Smooth muscle cell (in vitro differentiated cells): ENCODE measurements around the gene EFHC1. TPM values are rescaled to one million over a fixed set of nuclear protein-coding genes. Genes with fewer than 3 reads are reported as not detected.

Experiments used
- DNase-seq: peaks from one replicate; lab custom pipeline; 2025; ENCODE audit not compliant: unreplicated experiment; lab: John Stamatoyannopoulos, UW
- H2AFZ ChIP-seq: fragments of 200-600 bp; sonication (generic); 2 replicates; pipeline ENCODE4 v1.6.0; 2016; ENCODE audit warnings: antibody characterized with exemption, low read depth, mild to moderate bottlenecking
- H3F3A ChIP-seq: fragments of 200-600 bp; sonication (generic); 2 replicates; pipeline ENCODE4 v1.6.0; 2017; ENCODE audit warnings: antibody characterized with exemption, low read depth
- H3K27ac ChIP-seq: fragments of 200-600 bp; sonication (generic); 2 replicates; pipeline ENCODE4 v1.5.1; 2016; ENCODE audit warnings: low read depth, mild to moderate bottlenecking
- H3K27me3 ChIP-seq: fragments of 200-600 bp; sonication (generic); 2 replicates; pipeline ENCODE4 v1.6.1; 2016; ENCODE audit warnings: low read depth, mild to moderate bottlenecking
- H3K36me3 ChIP-seq: fragments of 200-600 bp; sonication (generic); 2 replicates; pipeline ENCODE4 v1.5.1; 2016; ENCODE audit warnings: low read depth
- H3K4me1 ChIP-seq: fragments of 200-600 bp; sonication (generic); 2 replicates; pipeline ENCODE4 v1.5.1; 2016; ENCODE audit warnings: low read depth
- H3K4me2 ChIP-seq: fragments of 200-600 bp; sonication (generic); 2 replicates; pipeline ENCODE4 v1.6.0; 2016; ENCODE audit warnings: mild to moderate bottlenecking
- H3K4me3 ChIP-seq: fragments of 200-600 bp; sonication (generic); 2 replicates; pipeline ENCODE4 v1.5.1; 2016; ENCODE audit warnings: mild to moderate bottlenecking
- H3K79me2 ChIP-seq: fragments of 200-600 bp; sonication (generic); 2 replicates; pipeline ENCODE4 v1.6.0; 2016; ENCODE audit warnings: low read depth, mild to moderate bottlenecking
- H3K9ac ChIP-seq: fragments of 200-600 bp; sonication (generic); 2 replicates; pipeline ENCODE4 v1.6.0; 2016; ENCODE audit warnings: low read depth
- H3K9me3 ChIP-seq: fragments of 200-600 bp; sonication (generic); replicated peaks from 2 replicates; pipeline ENCODE4 v1.5.1; 2016; ENCODE audit warnings: low read depth
- H4K20me1 ChIP-seq: fragments of 200-600 bp; sonication (generic); 2 replicates; pipeline ENCODE4 v1.6.0; 2016; ENCODE audit warnings: low read depth
- WGBS: methylation state at CpG from one replicate; pipeline ENCODE4 v1.1.7; 2016; ENCODE audit warnings: low lambda C conversion rate; 5-methylcytosine and 5-hydroxymethylcytosine counted together
- polyA plus RNA-seq: library from polyadenylated mRNA; unstranded; fragments of >200 nt; fragmentation: Nextera tagmentation; extraction: Ambion mirVana; gene quantifications from 2 replicates; pipeline ENCODE4 v1.2.1, GENCODE V29; 2016
- total RNA-seq: library from RNA; depleted of rRNA; stranded (reverse); fragments of >200 nt; gene quantifications from 2 replicates; pipeline ENCODE4 v1.2.3, GENCODE V29; 2014
- TF ChIP-seq, protein P1 (sequence below): fragments of 200-600 bp; sonication (generic); IDR thresholded peaks from 2 replicates; pipeline ENCODE4 v1.5.1; 2017; ENCODE audit warnings: borderline replicate concordance, mild to moderate bottlenecking, antibody characterized with exemption; ENCODE audit not compliant: insufficient read depth, poor library complexity, severe bottlenecking

Gene EFHC1
- total and polyA plus RNA-seq, 2 experiments from 2014 or later = 11.0 to 25.9 TPM

DNA sequence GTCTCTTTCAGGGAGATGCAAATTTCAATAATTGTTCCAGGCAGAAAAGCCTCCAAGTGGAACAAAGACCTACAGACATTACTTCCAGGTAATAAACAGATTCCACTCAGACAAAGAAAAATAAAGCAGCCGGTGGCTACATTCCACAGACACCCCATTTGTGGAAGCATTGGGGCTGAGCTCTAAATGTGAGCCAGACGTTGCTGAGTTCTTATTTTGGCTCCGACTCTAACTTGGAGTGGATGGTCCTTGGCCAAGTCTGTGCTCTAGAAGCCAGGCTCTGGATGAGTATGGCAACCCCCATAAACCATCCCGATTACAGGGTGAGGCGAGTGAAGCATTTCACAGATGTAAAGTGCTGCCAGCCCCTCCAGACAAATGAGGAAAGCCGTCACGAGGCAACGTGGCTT, 150.2 kb downstream of the EFHC1 start:
- Histone ChIP-seq H3K79me2 (peaks cover 85% of the 10 kb centered on the region), H3K4me1 (peaks cover 32% of the 10 kb centered on the region), H3K4me2 (no peak overlapping the region), H3F3A (no peaks in the 10 kb centered on the region), H4K20me1 (peaks cover 73% of the 10 kb centered on the region), H2AFZ (no peak overlapping the region), H3K36me3 (no peaks in the 10 kb centered on the region), H3K27ac (no peak overlapping the region), H3K27me3 (no peaks in the 10 kb centered on the region), H3K9ac (no peak overlapping the region), H3K9me3 (no peaks in the 10 kb centered on the region), H3K4me3 (no peak overlapping the region)
- DNase-seq = no peak
- 36% methylated on average over 8 of the region's 8 CpGs for WGBS
- TF ChIP-seq, protein P1, sequence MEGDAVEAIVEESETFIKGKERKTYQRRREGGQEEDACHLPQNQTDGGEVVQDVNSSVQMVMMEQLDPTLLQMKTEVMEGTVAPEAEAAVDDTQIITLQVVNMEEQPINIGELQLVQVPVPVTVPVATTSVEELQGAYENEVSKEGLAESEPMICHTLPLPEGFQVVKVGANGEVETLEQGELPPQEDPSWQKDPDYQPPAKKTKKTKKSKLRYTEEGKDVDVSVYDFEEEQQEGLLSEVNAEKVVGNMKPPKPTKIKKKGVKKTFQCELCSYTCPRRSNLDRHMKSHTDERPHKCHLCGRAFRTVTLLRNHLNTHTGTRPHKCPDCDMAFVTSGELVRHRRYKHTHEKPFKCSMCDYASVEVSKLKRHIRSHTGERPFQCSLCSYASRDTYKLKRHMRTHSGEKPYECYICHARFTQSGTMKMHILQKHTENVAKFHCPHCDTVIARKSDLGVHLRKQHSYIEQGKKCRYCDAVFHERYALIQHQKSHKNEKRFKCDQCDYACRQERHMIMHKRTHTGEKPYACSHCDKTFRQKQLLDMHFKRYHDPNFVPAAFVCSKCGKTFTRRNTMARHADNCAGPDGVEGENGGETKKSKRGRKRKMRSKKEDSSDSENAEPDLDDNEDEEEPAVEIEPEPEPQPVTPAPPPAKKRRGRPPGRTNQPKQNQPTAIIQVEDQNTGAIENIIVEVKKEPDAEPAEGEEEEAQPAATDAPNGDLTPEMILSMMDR = no peak

GRCh38 chr6:52571099-52571755, 151.1 kb downstream of the EFHC1 start:
- no peaks in the 10 kb centered on the region for H3K27me3 ChIP-seq
- H4K20me1 ChIP-seq = peaks cover 64% of the 10 kb centered on the region
- 28% methylated on average over 10 of the region's 10 CpGs for WGBS
- no peaks in the 10 kb centered on the region for H3K36me3 ChIP-seq
- no peaks in the 10 kb centered on the region for H3F3A ChIP-seq
- peak overlapping the region; percentile 46 for H3K4me2 ChIP-seq
- H2AFZ ChIP-seq = no peak overlapping the region
- H3K9ac ChIP-seq = peak overlapping the region; percentile 46
- no peak overlapping the region for H3K4me3 ChIP-seq
- peaks cover 76% of the 10 kb centered on the region for H3K79me2 ChIP-seq
- TF ChIP-seq, protein P1 = no peak
- DNase-seq = no peak
- H3K27ac ChIP-seq = no peak overlapping the region
- H3K9me3 ChIP-seq = no peaks in the 10 kb centered on the region
- peaks cover 35% of the 10 kb centered on the region for H3K4me1 ChIP-seq

- H3K9me3 ChIP-seq = no peaks in the 10 kb centered on the region
- no peak overlapping the region for H3K27ac ChIP-seq
- DNase-seq = no peak
- H3K36me3 ChIP-seq = no peaks in the 10 kb centered on the region
- TF ChIP-seq, protein P1 = no peak
- H3K4me2 ChIP-seq = no peak overlapping the region
- H3K79me2 ChIP-seq = peaks cover 69% of the 10 kb centered on the region
- H4K20me1 ChIP-seq = peaks cover 52% of the 10 kb centered on the region
- WGBS = 97% methylated on average over 4 of the region's 4 CpGs
- H3K4me1 ChIP-seq = peaks cover 35% of the 10 kb centered on the region
- H2AFZ ChIP-seq = no peak overlapping the region
- H3F3A ChIP-seq = no peaks in the 10 kb centered on the region
- H3K27me3 ChIP-seq = no peaks in the 10 kb centered on the region
- no peak overlapping the region for H3K9ac ChIP-seq
- H3K4me3 ChIP-seq = peak overlapping the region; percentile 3
These were observed 152.4 kb downstream of the EFHC1 start for GRCh38 chr6:52572536-52572935.

- no peak for DNase-seq
- peak overlapping the region; percentile 17 for H3K9ac ChIP-seq
- no peaks in the 10 kb centered on the region for H3F3A ChIP-seq
- TF ChIP-seq, protein P1 = no peak
- peaks cover 43% of the 10 kb centered on the region for H3K4me1 ChIP-seq
- no peak overlapping the region for H3K27ac ChIP-seq
- peaks cover 62% of the 10 kb centered on the region for H3K79me2 ChIP-seq
- H2AFZ ChIP-seq = no peak overlapping the region
- H3K4me2 ChIP-seq = peak overlapping the region; percentile 87
- peaks cover 44% of the 10 kb centered on the region for H4K20me1 ChIP-seq
- 35% methylated on average over 2 of the region's 2 CpGs for WGBS
- H3K9me3 ChIP-seq = no peaks in the 10 kb centered on the region
- H3K4me3 ChIP-seq = peak overlapping the region; percentile 3
- H3K36me3 ChIP-seq = no peaks in the 10 kb centered on the region
- H3K27me3 ChIP-seq = no peaks in the 10 kb centered on the region
These were observed 153.2 kb downstream of the EFHC1 start for GRCh38 chr6:52573295-52573694.
